ENCODE data around the gene MOB1B. TPM values are rescaled to one million over a fixed set of nuclear protein-coding genes. Genes with fewer than 3 reads are reported as not detected.

The MOB1B gene
- total and polyA plus RNA-seq, 4 donors = 13.3 to 36.0 (median 25.7) TPM

- Histone ChIP-seq H3K36me3 (ENCODE audit: control insufficient read depth, insufficient read depth, low read length) (no peaks in the 10 kb centered on the region), H3K27me3 (ENCODE audit: control insufficient read depth, insufficient read depth, low read length) (no peaks in the 10 kb centered on the region), H3K9me3 (ENCODE audit: control insufficient read depth, insufficient read depth, low read length) (no peaks in the 10 kb centered on the region), H3K4me3 (ENCODE audit: low read depth, low read length) (no peak overlapping the region), H3K27ac (ENCODE audit: low read depth, low read length) (no peak overlapping the region), H3K4me1 (ENCODE audit: control insufficient read depth, insufficient read depth, low read length) (no peaks in the 10 kb centered on the region)
- WGBS (ENCODE audit: insufficient coverage) = 100% methylated on average over 1 of the region's 3 CpGs
- DNase-seq (ENCODE audit: low read depth in 4 of 6, low spot score in 6 of 6) = no peak
Measured at GRCh38 chr4:70945046-70945445, 42.9 kb downstream of the MOB1B start.

- WGBS (ENCODE audit: insufficient coverage) = no CpG with 5 or more reads among the region's 3 CpGs
- no peak overlapping the region for H3K27ac ChIP-seq (ENCODE audit: low read depth, low read length)
Measured at GRCh38 chr4:70945452-70946055, 43.4 kb downstream of the MOB1B start.

GRCh38 chr4:70946939-70947338, 44.8 kb downstream of the MOB1B start:
- Histone ChIP-seq H3K9me3 (ENCODE audit: control insufficient read depth, insufficient read depth, low read length) (no peaks in the 10 kb centered on the region), H3K36me3 (ENCODE audit: control insufficient read depth, insufficient read depth, low read length) (no peaks in the 10 kb centered on the region), H3K4me1 (ENCODE audit: control insufficient read depth, insufficient read depth, low read length) (no peaks in the 10 kb centered on the region), H3K27me3 (ENCODE audit: control insufficient read depth, insufficient read depth, low read length) (no peaks in the 10 kb centered on the region), H3K4me3 (ENCODE audit: low read depth, low read length) (no peak overlapping the region), H3K27ac (ENCODE audit: low read depth, low read length) (no peak overlapping the region)
- no CpG with 5 or more reads among the region's 4 CpGs for WGBS (ENCODE audit: insufficient coverage)
- no peak for DNase-seq (ENCODE audit: low read depth in 4 of 6, low spot score in 6 of 6)

More at GRCh38 chr4:70945452-70946055, 43.4 kb downstream of the MOB1B start:
- H3K4me1 ChIP-seq (ENCODE audit: control insufficient read depth, insufficient read depth, low read length) = no peaks in the 10 kb centered on the region
- no peaks in the 10 kb centered on the region for H3K27me3 ChIP-seq (ENCODE audit: control insufficient read depth, insufficient read depth, low read length)
- no peaks in the 10 kb centered on the region for H3K9me3 ChIP-seq (ENCODE audit: control insufficient read depth, insufficient read depth, low read length)
- H3K4me3 ChIP-seq (ENCODE audit: low read depth, low read length) = no peak overlapping the region
- H3K36me3 ChIP-seq (ENCODE audit: control insufficient read depth, insufficient read depth, low read length) = no peaks in the 10 kb centered on the region
- DNase-seq (ENCODE audit: low read depth in 4 of 6, low spot score in 6 of 6) = no peak

GRCh38 chr4:70948665-70949260, 46.6 kb downstream of the MOB1B start:
- no peak overlapping the region for H3K27ac ChIP-seq (ENCODE audit: low read depth, low read length)
- no CpG with 5 or more reads among the region's 5 CpGs for WGBS (ENCODE audit: insufficient coverage)
- no peaks in the 10 kb centered on the region for H3K36me3 ChIP-seq (ENCODE audit: control insufficient read depth, insufficient read depth, low read length)
- H3K4me1 ChIP-seq (ENCODE audit: control insufficient read depth, insufficient read depth, low read length) = no peaks in the 10 kb centered on the region
- H3K4me3 ChIP-seq (ENCODE audit: low read depth, low read length) = no peak overlapping the region
- DNase-seq (ENCODE audit: low read depth in 4 of 6, low spot score in 6 of 6) = no peak
- no peaks in the 10 kb centered on the region for H3K9me3 ChIP-seq (ENCODE audit: control insufficient read depth, insufficient read depth, low read length)
- no peaks in the 10 kb centered on the region for H3K27me3 ChIP-seq (ENCODE audit: control insufficient read depth, insufficient read depth, low read length)

GRCh38 chr4:70954032-70954431, 51.9 kb downstream of the MOB1B start:
- Histone ChIP-seq H3K4me1 (ENCODE audit: control insufficient read depth, insufficient read depth, low read length) (no peaks in the 10 kb centered on the region), H3K36me3 (ENCODE audit: control insufficient read depth, insufficient read depth, low read length) (peaks cover under 1% of the 10 kb centered on the region), H3K27ac (ENCODE audit: low read depth, low read length) (no peak overlapping the region), H3K4me3 (ENCODE audit: low read depth, low read length) (no peak overlapping the region), H3K27me3 (ENCODE audit: control insufficient read depth, insufficient read depth, low read length) (no peaks in the 10 kb centered on the region), H3K9me3 (ENCODE audit: control insufficient read depth, insufficient read depth, low read length) (no peaks in the 10 kb centered on the region)
- WGBS (ENCODE audit: insufficient coverage) = no CpG with 5 or more reads among the region's 1 CpG
- no peak for DNase-seq (ENCODE audit: low read depth in 4 of 6, low spot score in 6 of 6)

- Histone ChIP-seq H3K4me1 (ENCODE audit: control insufficient read depth, insufficient read depth, low read length) (no peaks in the 10 kb centered on the region), H3K27ac (ENCODE audit: low read depth, low read length) (no peak overlapping the region), H3K9me3 (ENCODE audit: control insufficient read depth, insufficient read depth, low read length) (no peaks in the 10 kb centered on the region), H3K27me3 (ENCODE audit: control insufficient read depth, insufficient read depth, low read length) (no peaks in the 10 kb centered on the region), H3K4me3 (ENCODE audit: low read depth, low read length) (no peak overlapping the region), H3K36me3 (ENCODE audit: control insufficient read depth, insufficient read depth, low read length) (peaks cover 6% of the 10 kb centered on the region)
- no peak for DNase-seq (ENCODE audit: low read depth in 4 of 6, low spot score in 6 of 6)
- WGBS (ENCODE audit: insufficient coverage) = 100% methylated on average over 2 of the region's 5 CpGs
Measured at GRCh38 chr4:70956549-70957210, 54.5 kb downstream of the MOB1B start.

- Histone ChIP-seq H3K27ac (ENCODE audit: low read depth, low read length) (no peak overlapping the region), H3K4me1 (ENCODE audit: control insufficient read depth, insufficient read depth, low read length) (no peaks in the 10 kb centered on the region), H3K36me3 (ENCODE audit: control insufficient read depth, insufficient read depth, low read length) (peaks cover 10% of the 10 kb centered on the region), H3K27me3 (ENCODE audit: control insufficient read depth, insufficient read depth, low read length) (no peaks in the 10 kb centered on the region), H3K4me3 (ENCODE audit: low read depth, low read length) (no peak overlapping the region), H3K9me3 (ENCODE audit: control insufficient read depth, insufficient read depth, low read length) (no peaks in the 10 kb centered on the region)
- DNase-seq (ENCODE audit: low read depth in 4 of 6, low spot score in 6 of 6) = peak in 1 of 6 donors; percentile 16
- 58% methylated on average over 2 of the region's 3 CpGs for WGBS (ENCODE audit: insufficient coverage)
Measured at GRCh38 chr4:70958681-70959080, 56.5 kb downstream of the MOB1B start.

GRCh38 chr4:70969076-70969475, 66.9 kb downstream of the MOB1B start:
- Histone ChIP-seq H3K36me3 (ENCODE audit: control insufficient read depth, insufficient read depth, low read length) (peaks cover 5% of the 10 kb centered on the region), H3K9me3 (ENCODE audit: control insufficient read depth, insufficient read depth, low read length) (no peaks in the 10 kb centered on the region), H3K4me1 (ENCODE audit: control insufficient read depth, insufficient read depth, low read length) (no peaks in the 10 kb centered on the region), H3K27me3 (ENCODE audit: control insufficient read depth, insufficient read depth, low read length) (no peaks in the 10 kb centered on the region), H3K27ac (ENCODE audit: low read depth, low read length) (no peak overlapping the region), H3K4me3 (ENCODE audit: low read depth, low read length) (no peak overlapping the region)
- peak in 1 of 6 donors; percentile 2 for DNase-seq (ENCODE audit: low read depth in 4 of 6, low spot score in 6 of 6)
- WGBS (ENCODE audit: insufficient coverage) = 90% methylated on average over 4 of the region's 7 CpGs

- Histone ChIP-seq H3K36me3 (ENCODE audit: control insufficient read depth, insufficient read depth, low read length) (peaks cover 3% of the 10 kb centered on the region), H3K4me1 (ENCODE audit: control insufficient read depth, insufficient read depth, low read length) (no peaks in the 10 kb centered on the region), H3K4me3 (ENCODE audit: low read depth, low read length) (no peak overlapping the region), H3K27me3 (ENCODE audit: control insufficient read depth, insufficient read depth, low read length) (no peaks in the 10 kb centered on the region), H3K9me3 (ENCODE audit: control insufficient read depth, insufficient read depth, low read length) (no peaks in the 10 kb centered on the region), H3K27ac (ENCODE audit: low read depth, low read length) (no peak overlapping the region)
- DNase-seq (ENCODE audit: low read depth in 4 of 6, low spot score in 6 of 6) = no peak
- WGBS (ENCODE audit: insufficient coverage) = no CpG with 5 or more reads among the region's 3 CpGs
Measured at GRCh38 chr4:70976252-70976651, 74.1 kb downstream of the MOB1B start.
